ENCODE data around the gene OGFOD3. TPM values are rescaled to one million over a fixed set of nuclear protein-coding genes. Genes with fewer than 3 reads are reported as not detected.

OGFOD3 gene
- total and polyA plus RNA-seq, 2 experiments from 2014 or later: 9.6 to 24.6 TPM

DNA sequence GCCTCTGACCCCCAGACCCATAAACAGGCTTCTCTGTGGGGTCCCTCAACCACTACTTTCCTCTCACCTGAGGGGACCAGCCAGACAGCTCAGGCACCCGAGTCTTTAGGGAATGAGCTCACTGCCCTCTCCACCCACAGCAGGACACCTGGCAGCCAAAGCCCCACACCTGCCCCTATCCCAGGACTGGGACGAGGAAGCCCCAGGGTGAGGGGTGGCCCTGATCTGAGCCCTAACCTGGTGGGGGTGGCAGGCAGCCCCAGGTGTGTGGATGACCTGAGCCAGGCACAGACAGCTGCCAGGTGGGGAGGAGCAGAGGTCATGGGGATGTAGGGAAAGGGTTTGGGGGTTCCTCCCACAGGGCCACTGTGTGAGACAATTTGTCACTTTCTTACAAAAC is 61.0 kb downstream of the OGFOD3 start:
- H3K9me3 Mint-ChIP-seq: no peaks in the 10 kb centered on the region
- no peak for DNase-seq (ENCODE audit: low spot score)
- Histone ChIP-seq H3K4me1 (ENCODE audit: insufficient read depth) (no peaks in the 10 kb centered on the region), H3K9me2 (ENCODE audit: insufficient read depth) (no peaks in the 10 kb centered on the region), H3K4me2 (no peak overlapping the region), H2AFZ (no peak overlapping the region), H3K79me2 (replicated peaks; ENCODE audit: insufficient read depth) (no peaks in the 10 kb centered on the region), H3F3A (replicated peaks; ENCODE audit: low read depth) (no peaks in the 10 kb centered on the region), H4K20me1 (replicated peaks; ENCODE audit: insufficient read depth) (no peaks in the 10 kb centered on the region), H3K27me3 (ENCODE audit: insufficient read depth) (no peaks in the 10 kb centered on the region), H3K36me3 (ENCODE audit: insufficient read depth) (no peaks in the 10 kb centered on the region), H3K27ac (ENCODE audit: low read depth) (no peak overlapping the region), H3K4me3 (no peak overlapping the region)
- H3K27me3 Mint-ChIP-seq (ENCODE audit: insufficient read depth, low read depth, poor library complexity): peaks cover 17% of the 10 kb centered on the region
- ATAC-seq: peak; percentile 20
- H3K4me3 Mint-ChIP-seq: no peak overlapping the region
- TF ChIP-seq EZH2 (IDR thresholded peaks at IDR 0.05; ENCODE audit: low read depth, unreplicated experiment) (no peak), POLR2AphosphoS5 (IDR thresholded peaks at IDR 0.05; ENCODE audit: low read depth) (no peak), ZNF114 (CRISPR knock-in tag; IDR thresholded peaks at IDR 0.05) (no peak)
- TF ChIP-seq, protein P1, sequence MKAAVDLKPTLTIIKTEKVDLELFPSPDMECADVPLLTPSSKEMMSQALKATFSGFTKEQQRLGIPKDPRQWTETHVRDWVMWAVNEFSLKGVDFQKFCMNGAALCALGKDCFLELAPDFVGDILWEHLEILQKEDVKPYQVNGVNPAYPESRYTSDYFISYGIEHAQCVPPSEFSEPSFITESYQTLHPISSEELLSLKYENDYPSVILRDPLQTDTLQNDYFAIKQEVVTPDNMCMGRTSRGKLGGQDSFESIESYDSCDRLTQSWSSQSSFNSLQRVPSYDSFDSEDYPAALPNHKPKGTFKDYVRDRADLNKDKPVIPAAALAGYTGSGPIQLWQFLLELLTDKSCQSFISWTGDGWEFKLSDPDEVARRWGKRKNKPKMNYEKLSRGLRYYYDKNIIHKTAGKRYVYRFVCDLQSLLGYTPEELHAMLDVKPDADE (IDR thresholded peaks at IDR 0.05): no peak
- H3K36me3 Mint-ChIP-seq (ENCODE audit: low read depth): no peaks in the 10 kb centered on the region
- peaks cover 12% of the 10 kb centered on the region for H3K4me1 Mint-ChIP-seq
- no peak overlapping the region for H3K27ac Mint-ChIP-seq

DNA sequence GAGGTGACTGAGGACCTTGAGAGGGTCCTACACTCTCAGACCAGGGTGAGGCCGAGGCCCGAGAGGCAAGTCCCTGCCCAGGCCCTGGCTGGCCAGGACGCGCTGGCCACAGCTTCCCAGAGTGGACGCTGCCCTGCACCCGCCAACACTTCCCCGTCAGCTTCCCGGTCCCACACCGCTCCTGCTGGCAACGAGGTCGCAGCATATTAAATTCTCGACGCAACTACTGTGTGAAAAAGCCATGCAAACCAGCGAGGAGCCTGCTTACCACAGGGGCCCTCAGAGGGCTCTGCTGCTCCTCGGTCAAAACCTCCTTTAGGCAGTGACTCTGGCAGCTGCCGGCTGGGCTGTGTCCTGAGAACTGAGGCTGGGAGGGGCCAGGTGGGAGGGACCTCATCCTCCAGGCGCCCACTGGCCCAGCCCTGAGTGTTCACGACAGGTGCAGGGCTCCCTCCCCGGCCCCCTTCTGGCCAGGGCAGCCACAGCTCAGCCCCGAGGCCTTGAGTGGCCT is 61.5 kb downstream of the OGFOD3 start:
- Histone ChIP-seq H3K27me3 (ENCODE audit: insufficient read depth) (no peaks in the 10 kb centered on the region), H3K9me2 (ENCODE audit: insufficient read depth) (no peaks in the 10 kb centered on the region), H2AFZ (no peak overlapping the region), H3K4me1 (ENCODE audit: insufficient read depth) (no peaks in the 10 kb centered on the region), H3K79me2 (replicated peaks; ENCODE audit: insufficient read depth) (no peaks in the 10 kb centered on the region), H3K4me3 (no peak overlapping the region), H3K27ac (ENCODE audit: low read depth) (no peak overlapping the region), H3K4me2 (no peak overlapping the region; the same call in 1 of the 2 replicates), H3F3A (replicated peaks; ENCODE audit: low read depth) (no peaks in the 10 kb centered on the region), H3K36me3 (ENCODE audit: insufficient read depth) (no peaks in the 10 kb centered on the region), H4K20me1 (replicated peaks; ENCODE audit: insufficient read depth) (no peaks in the 10 kb centered on the region)
- H3K27ac Mint-ChIP-seq: no peak overlapping the region
- no peak overlapping the region for H3K4me3 Mint-ChIP-seq
- peaks cover 18% of the 10 kb centered on the region for H3K27me3 Mint-ChIP-seq (ENCODE audit: insufficient read depth, low read depth, poor library complexity)
- H3K4me1 Mint-ChIP-seq: peaks cover 12% of the 10 kb centered on the region
- no peaks in the 10 kb centered on the region for H3K9me3 Mint-ChIP-seq
- peak; percentile 91 for ATAC-seq
- TF ChIP-seq NANOG (IDR thresholded peaks at IDR 0.05; ENCODE audit: borderline replicate concordance) (no peak), POLR2AphosphoS5 (IDR thresholded peaks at IDR 0.05; ENCODE audit: low read depth) (no peak), ZNF331 (CRISPR knock-in tag; IDR thresholded peaks at IDR 0.05; ENCODE audit: low read depth) (no peak), ZNF114 (CRISPR knock-in tag; IDR thresholded peaks at IDR 0.05) (no peak), STAT1 (IDR thresholded peaks at IDR 0.05; ENCODE audit: unreplicated experiment) (no peak), EZH2 (IDR thresholded peaks at IDR 0.05; ENCODE audit: low read depth, unreplicated experiment) (no peak), CREB1 (CRISPR knock-in tag; IDR thresholded peaks at IDR 0.05; ENCODE audit: low read depth) (no peak), EZH2phosphoT487 (IDR thresholded peaks at IDR 0.05; ENCODE audit: unreplicated experiment) (no peak)
- TF ChIP-seq, protein P2, sequence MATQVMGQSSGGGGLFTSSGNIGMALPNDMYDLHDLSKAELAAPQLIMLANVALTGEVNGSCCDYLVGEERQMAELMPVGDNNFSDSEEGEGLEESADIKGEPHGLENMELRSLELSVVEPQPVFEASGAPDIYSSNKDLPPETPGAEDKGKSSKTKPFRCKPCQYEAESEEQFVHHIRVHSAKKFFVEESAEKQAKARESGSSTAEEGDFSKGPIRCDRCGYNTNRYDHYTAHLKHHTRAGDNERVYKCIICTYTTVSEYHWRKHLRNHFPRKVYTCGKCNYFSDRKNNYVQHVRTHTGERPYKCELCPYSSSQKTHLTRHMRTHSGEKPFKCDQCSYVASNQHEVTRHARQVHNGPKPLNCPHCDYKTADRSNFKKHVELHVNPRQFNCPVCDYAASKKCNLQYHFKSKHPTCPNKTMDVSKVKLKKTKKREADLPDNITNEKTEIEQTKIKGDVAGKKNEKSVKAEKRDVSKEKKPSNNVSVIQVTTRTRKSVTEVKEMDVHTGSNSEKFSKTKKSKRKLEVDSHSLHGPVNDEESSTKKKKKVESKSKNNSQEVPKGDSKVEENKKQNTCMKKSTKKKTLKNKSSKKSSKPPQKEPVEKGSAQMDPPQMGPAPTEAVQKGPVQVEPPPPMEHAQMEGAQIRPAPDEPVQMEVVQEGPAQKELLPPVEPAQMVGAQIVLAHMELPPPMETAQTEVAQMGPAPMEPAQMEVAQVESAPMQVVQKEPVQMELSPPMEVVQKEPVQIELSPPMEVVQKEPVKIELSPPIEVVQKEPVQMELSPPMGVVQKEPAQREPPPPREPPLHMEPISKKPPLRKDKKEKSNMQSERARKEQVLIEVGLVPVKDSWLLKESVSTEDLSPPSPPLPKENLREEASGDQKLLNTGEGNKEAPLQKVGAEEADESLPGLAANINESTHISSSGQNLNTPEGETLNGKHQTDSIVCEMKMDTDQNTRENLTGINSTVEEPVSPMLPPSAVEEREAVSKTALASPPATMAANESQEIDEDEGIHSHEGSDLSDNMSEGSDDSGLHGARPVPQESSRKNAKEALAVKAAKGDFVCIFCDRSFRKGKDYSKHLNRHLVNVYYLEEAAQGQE (IDR thresholded peaks at IDR 0.05; ENCODE audit: unreplicated experiment): no peak
- TF ChIP-seq, protein P3, sequence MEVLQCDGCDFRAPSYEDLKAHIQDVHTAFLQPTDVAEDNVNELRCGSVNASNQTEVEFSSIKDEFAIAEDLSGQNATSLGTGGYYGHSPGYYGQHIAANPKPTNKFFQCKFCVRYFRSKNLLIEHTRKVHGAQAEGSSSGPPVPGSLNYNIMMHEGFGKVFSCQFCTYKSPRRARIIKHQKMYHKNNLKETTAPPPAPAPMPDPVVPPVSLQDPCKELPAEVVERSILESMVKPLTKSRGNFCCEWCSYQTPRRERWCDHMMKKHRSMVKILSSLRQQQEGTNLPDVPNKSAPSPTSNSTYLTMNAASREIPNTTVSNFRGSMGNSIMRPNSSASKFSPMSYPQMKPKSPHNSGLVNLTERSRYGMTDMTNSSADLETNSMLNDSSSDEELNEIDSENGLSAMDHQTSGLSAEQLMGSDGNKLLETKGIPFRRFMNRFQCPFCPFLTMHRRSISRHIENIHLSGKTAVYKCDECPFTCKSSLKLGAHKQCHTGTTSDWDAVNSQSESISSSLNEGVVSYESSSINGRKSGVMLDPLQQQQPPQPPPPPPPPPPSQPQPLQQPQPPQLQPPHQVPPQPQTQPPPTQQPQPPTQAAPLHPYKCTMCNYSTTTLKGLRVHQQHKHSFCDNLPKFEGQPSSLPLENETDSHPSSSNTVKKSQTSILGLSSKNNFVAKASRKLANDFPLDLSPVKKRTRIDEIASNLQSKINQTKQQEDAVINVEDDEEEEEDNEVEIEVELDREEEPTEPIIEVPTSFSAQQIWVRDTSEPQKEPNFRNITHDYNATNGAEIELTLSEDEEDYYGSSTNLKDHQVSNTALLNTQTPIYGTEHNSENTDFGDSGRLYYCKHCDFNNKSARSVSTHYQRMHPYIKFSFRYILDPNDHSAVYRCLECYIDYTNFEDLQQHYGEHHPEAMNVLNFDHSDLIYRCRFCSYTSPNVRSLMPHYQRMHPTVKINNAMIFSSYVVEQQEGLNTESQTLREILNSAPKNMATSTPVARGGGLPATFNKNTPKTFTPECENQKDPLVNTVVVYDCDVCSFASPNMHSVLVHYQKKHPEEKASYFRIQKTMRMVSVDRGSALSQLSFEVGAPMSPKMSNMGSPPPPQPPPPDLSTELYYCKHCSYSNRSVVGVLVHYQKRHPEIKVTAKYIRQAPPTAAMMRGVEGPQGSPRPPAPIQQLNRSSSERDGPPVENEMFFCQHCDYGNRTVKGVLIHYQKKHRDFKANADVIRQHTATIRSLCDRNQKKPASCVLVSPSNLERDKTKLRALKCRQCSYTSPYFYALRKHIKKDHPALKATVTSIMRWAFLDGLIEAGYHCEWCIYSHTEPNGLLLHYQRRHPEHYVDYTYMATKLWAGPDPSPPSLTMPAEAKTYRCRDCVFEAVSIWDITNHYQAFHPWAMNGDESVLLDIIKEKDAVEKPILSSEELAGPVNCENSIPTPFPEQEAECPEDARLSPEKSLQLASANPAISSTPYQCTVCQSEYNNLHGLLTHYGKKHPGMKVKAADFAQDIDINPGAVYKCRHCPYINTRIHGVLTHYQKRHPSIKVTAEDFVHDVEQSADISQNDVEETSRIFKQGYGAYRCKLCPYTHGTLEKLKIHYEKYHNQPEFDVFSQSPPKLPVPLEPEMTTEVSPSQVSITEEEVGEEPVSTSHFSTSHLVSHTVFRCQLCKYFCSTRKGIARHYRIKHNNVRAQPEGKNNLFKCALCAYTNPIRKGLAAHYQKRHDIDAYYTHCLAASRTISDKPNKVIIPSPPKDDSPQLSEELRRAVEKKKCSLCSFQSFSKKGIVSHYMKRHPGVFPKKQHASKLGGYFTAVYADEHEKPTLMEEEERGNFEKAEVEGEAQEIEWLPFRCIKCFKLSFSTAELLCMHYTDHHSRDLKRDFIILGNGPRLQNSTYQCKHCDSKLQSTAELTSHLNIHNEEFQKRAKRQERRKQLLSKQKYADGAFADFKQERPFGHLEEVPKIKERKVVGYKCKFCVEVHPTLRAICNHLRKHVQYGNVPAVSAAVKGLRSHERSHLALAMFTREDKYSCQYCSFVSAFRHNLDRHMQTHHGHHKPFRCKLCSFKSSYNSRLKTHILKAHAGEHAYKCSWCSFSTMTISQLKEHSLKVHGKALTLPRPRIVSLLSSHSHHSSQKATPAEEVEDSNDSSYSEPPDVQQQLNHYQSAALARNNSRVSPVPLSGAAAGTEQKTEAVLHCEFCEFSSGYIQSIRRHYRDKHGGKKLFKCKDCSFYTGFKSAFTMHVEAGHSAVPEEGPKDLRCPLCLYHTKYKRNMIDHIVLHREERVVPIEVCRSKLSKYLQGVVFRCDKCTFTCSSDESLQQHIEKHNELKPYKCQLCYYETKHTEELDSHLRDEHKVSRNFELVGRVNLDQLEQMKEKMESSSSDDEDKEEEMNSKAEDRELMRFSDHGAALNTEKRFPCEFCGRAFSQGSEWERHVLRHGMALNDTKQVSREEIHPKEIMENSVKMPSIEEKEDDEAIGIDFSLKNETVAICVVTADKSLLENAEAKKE (CRISPR knock-in tag; IDR thresholded peaks at IDR 0.05): no peak
- H3K36me3 Mint-ChIP-seq (ENCODE audit: low read depth): no peaks in the 10 kb centered on the region
- DNase-seq (ENCODE audit: low spot score): peak; percentile 69
